ENCODE results near the gene HIPK2.

The HIPK2 gene

GRCh38 chr7:139523968-139524815 is 253.6 kb downstream of the HIPK2 start:
- DNase-seq = no peak

DNA sequence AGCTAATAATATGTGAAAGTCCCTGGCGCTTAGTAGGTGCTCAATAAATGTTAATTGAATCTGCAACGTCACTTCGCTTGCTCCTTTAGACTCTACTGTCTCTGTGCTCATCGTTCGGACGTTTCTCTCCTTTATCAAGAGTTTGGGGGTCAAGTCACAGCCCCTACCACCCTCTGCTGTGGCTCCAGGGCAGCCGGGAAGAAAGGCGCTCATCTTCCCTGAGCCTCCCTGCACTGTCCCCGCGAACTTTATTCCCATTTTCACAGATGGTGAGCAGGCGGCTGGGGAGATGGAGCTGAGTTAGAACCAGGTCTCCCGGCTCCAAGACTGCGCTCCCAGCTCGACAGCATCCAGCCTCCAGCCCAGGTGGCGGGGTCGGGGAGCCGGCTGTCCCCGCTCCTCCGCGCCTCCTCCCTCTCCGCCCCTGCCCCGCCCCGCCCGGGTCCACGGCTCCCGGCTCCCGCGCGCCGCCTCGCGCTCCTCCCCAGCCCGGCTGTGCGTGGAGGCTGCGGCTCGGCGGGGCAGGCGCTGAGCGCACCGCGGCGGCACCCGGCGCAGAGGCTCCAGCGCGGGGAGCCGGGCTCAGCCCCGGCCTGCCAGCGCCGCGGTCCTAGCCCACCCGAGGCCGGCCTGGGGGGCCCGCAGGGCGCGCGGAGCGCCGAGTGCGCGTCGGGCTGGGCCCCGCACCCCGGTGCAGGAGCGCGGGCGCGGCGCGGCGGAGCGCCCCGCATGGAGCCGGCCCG is 254.4 kb downstream of the HIPK2 start, which contains the start of gene CLEC2L:
Gene CLEC2L, plus strand, starts transcription at position 487 of the 743 bp plus-strand sequence. Its CDS starts 243 bp downstream, at position 730.
- DNase-seq = no peak

- peak in 1 of 2 donors; percentile 16 for DNase-seq
These were observed 255.0 kb downstream of the HIPK2 start for GRCh38 chr7:139522830-139523198.

GRCh38 chr7:139521439-139521838 is 256.4 kb downstream of the HIPK2 start:
- no peak for DNase-seq

GRCh38 chr7:139515266-139515665 is 262.5 kb downstream of the HIPK2 start:
- no peak for DNase-seq
